ENCODE data around the gene LAMC2. TPM values are rescaled to one million over a fixed set of nuclear protein-coding genes. Genes with fewer than 3 reads are reported as not detected.

Gene LAMC2
- total RNA-seq, 1 experiment from 2014 or later = 884 TPM

- no TSS peak for BruUV-seq (replicated peaks)
- Mint-ChIP-seq H3K9me3 (ENCODE audit: unreplicated experiment) (no peaks in the 10 kb centered on the region), H3K27me3 (ENCODE audit: insufficient read depth, unreplicated experiment) (no peaks in the 10 kb centered on the region), H3K4me3 (ENCODE audit: unreplicated experiment) (no peak overlapping the region), H3K4me1 (ENCODE audit: insufficient read depth, unreplicated experiment) (peaks cover 29% of the 10 kb centered on the region), H3K36me3 (ENCODE audit: insufficient read depth, unreplicated experiment) (peaks cover 6% of the 10 kb centered on the region), H3K27ac (ENCODE audit: low read depth, unreplicated experiment) (no peak overlapping the region)
- CTCF ChIA-PET = interaction anchor here (0.6 to 2.0 kb wide), 8 partner anchors 13 to 199 kb away, joined by 3 to 8 read pairs (median 3); no protein-coding TSS in a partner anchor
- DNase-seq (ENCODE audit: unreplicated experiment) = no peak
- TF ChIP-seq CTCF (IDR thresholded peaks at IDR 0.05; ENCODE audit: unreplicated experiment) = no peak
- intact Hi-C loops (cut with micrococcal nuclease) = no loop called here
- POLR2A ChIA-PET = interaction anchor here (0.7 to 8.0 kb wide), 10 partner anchors 12 to 597 kb away, joined by 3 to 69 read pairs (median 6); partner anchors contain the start of gene LAMC2
Observed at GRCh38 chr1:183161391-183161790, 24.7 kb upstream of the LAMC2 start.

- H3K4me1 Mint-ChIP-seq (ENCODE audit: insufficient read depth, unreplicated experiment) = peaks cover 29% of the 10 kb centered on the region
- peaks cover 6% of the 10 kb centered on the region for H3K36me3 Mint-ChIP-seq (ENCODE audit: insufficient read depth, unreplicated experiment)
- H3K4me3 Mint-ChIP-seq (ENCODE audit: unreplicated experiment) = no peak overlapping the region
- DNase-seq (ENCODE audit: unreplicated experiment) = peak; percentile 97
- H3K9me3 Mint-ChIP-seq (ENCODE audit: unreplicated experiment) = no peaks in the 10 kb centered on the region
- no peak overlapping the region for H3K27ac Mint-ChIP-seq (ENCODE audit: low read depth, unreplicated experiment)
- H3K27me3 Mint-ChIP-seq (ENCODE audit: insufficient read depth, unreplicated experiment) = no peaks in the 10 kb centered on the region
- intact Hi-C loops (cut with micrococcal nuclease) = no loop called here
- TF ChIP-seq CTCF (IDR thresholded peaks at IDR 0.05; ENCODE audit: unreplicated experiment) = no peak
- ChIA-PET CTCF (interaction anchor here (0.7 to 2.5 kb wide), 4 partner anchors 22 to 97 kb away, joined by 3 to 9 read pairs (median 6); no protein-coding TSS in a partner anchor), POLR2A (interaction anchor here (0.6 to 8.0 kb wide), 15 partner anchors 16 to 319 kb away, joined by 3 to 69 read pairs (median 6); partner anchors contain the start of gene LAMC2)
- no TSS peak for BruUV-seq (replicated peaks)
Observed at GRCh38 chr1:183163316-183163715, 22.7 kb upstream of the LAMC2 start.

GRCh38 chr1:183164340-183164739 lies 21.7 kb upstream of the LAMC2 start:
- BruUV-seq (replicated peaks) = no TSS peak
- no peak overlapping the region for H3K4me3 Mint-ChIP-seq (ENCODE audit: unreplicated experiment)
- intact Hi-C loops (cut with micrococcal nuclease) = loop anchor here (1.0 kb wide), 2 partner anchors 16 to 22 kb away; partner anchors contain the start of gene LAMC2

More at GRCh38 chr1:183164340-183164739, 21.7 kb upstream of the LAMC2 start:
- ChIA-PET POLR2A (interaction anchor here (0.6 to 8.0 kb wide), 16 partner anchors 9 to 308 kb away, joined by 3 to 69 read pairs (median 4); partner anchors contain the start of genes LAMC2 and SMG7), CTCF (interaction anchor here (0.8 to 2.5 kb wide), 3 partner anchors 22 to 548 kb away, joined by 3 to 9 read pairs (median 5); no protein-coding TSS in a partner anchor)
- Mint-ChIP-seq H3K4me1 (ENCODE audit: insufficient read depth, unreplicated experiment) (peaks cover 27% of the 10 kb centered on the region), H3K9me3 (ENCODE audit: unreplicated experiment) (no peaks in the 10 kb centered on the region), H3K36me3 (ENCODE audit: insufficient read depth, unreplicated experiment) (peaks cover 6% of the 10 kb centered on the region), H3K27me3 (ENCODE audit: insufficient read depth, unreplicated experiment) (no peaks in the 10 kb centered on the region), H3K27ac (ENCODE audit: low read depth, unreplicated experiment) (no peak overlapping the region)
- no peak for TF ChIP-seq CTCF (IDR thresholded peaks at IDR 0.05; ENCODE audit: unreplicated experiment)
- DNase-seq (ENCODE audit: unreplicated experiment) = peak; percentile 93

Data from MCF 10A (cell line).